Measurements from ENCODE around the gene BBS1.

The BBS1 gene

DNA sequence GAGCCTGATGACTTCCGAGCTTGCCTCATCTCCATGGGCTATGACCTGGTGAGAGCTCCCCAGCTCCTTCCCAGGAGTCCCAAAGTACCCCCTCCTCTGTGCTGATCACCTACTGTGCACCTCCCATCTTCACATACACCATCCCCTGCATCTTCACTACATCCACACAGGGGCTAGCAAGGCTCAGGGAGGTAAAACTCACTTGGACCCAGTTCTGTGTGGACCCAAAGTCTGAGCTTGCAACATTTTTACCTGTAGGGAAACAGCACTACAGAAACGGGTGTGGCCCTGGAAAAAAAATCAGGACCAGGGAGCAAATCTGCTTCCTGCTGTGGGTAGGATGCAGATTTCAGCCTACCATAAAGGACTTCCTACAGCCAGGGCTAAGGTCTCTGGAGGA, 51.8 kb downstream of the BBS1 start:
- DNase-seq (ENCODE audit: low read depth) = no peak
- no peak overlapping the region for H3K4me3 ChIP-seq (ENCODE audit: low read length)
- TF ChIP-seq, protein P1, sequence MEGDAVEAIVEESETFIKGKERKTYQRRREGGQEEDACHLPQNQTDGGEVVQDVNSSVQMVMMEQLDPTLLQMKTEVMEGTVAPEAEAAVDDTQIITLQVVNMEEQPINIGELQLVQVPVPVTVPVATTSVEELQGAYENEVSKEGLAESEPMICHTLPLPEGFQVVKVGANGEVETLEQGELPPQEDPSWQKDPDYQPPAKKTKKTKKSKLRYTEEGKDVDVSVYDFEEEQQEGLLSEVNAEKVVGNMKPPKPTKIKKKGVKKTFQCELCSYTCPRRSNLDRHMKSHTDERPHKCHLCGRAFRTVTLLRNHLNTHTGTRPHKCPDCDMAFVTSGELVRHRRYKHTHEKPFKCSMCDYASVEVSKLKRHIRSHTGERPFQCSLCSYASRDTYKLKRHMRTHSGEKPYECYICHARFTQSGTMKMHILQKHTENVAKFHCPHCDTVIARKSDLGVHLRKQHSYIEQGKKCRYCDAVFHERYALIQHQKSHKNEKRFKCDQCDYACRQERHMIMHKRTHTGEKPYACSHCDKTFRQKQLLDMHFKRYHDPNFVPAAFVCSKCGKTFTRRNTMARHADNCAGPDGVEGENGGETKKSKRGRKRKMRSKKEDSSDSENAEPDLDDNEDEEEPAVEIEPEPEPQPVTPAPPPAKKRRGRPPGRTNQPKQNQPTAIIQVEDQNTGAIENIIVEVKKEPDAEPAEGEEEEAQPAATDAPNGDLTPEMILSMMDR (conservative IDR thresholded peaks at IDR 0.05; ENCODE audit: low read length) = no peak

DNA sequence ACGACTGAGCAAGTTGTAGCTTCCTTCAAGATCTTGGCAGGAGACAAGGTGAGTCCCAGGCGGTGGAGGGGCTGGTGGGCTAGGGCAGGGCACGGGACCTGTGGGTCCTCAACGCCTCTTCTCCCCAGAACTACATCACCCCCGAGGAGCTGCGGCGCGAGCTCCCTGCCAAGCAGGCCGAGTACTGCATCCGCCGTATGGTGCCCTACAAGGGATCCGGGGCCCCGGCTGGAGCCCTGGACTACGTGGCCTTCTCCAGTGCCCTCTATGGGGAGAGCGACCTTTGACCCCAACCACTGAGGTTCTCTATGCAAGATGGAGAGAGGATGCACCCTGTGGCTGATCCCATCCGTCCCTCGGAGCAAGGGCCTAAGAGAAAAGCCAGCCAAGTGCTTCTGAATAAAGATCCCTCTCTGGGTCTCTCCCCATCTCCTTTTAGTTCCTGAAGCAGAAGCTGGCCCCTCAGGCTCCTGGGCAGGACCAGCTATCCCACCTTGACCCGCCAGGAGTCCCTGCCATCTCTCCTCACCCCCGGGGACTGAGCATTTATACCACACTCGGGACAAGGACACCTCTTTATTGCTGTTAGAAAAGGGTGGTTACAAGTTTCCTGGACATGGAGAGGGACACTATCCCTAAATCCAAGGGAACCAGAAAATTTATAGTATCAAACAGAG, 52.6 kb downstream of the BBS1 start:
- no peak for DNase-seq (ENCODE audit: low read depth)
- H3K4me3 ChIP-seq (ENCODE audit: low read length) = no peak overlapping the region
- TF ChIP-seq, protein P1 (conservative IDR thresholded peaks at IDR 0.05; ENCODE audit: low read length) = no peak

DNA sequence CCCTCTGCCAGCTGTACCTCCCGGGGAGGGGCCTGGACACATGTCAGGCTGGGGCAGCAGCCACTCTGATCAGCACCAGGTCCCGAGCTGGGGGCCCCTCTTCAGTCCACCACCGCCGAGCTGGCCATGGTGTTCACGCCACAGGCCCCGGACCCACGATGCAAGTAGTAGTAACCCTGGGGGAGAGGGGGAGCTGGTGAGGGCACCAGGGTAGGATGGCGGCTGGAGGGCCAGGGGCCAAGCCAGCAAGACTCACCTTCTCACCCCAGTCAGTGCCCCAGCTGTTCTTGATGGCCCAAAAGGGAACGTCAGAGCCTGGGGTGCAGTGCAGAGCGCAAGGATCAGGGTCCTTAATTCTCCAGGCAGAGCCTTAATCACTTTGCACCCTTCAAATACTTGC, 53.4 kb downstream of the BBS1 start:
- H3K4me3 ChIP-seq (ENCODE audit: low read length) = no peak overlapping the region
- DNase-seq (ENCODE audit: low read depth) = no peak
- TF ChIP-seq, protein P1 (conservative IDR thresholded peaks at IDR 0.05; ENCODE audit: low read length) = no peak

DNA sequence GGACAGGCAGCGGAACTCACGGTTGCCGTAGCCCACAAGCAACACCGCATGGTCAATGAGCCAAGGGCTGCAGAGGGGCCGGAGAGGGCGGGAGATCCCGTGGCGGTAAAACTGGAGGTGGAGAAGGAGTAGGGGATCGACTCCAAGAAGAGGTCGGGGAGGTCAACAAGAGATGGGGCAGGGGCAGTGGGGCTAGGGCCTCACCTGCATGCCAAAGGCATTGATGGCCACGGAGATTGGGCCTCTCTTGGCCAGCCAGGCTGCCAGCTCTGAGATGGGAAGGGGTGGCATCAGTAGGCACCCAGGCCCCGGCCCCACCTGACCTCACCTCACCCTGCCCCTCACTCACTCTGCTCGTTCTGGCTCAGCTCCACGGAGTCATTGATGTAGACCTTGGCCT, 54.1 kb downstream of the BBS1 start:
- DNase-seq (ENCODE audit: low read depth) = no peak
- no peak overlapping the region for H3K4me3 ChIP-seq (ENCODE audit: low read length)
- TF ChIP-seq, protein P1 (conservative IDR thresholded peaks at IDR 0.05; ENCODE audit: low read length) = no peak

DNA sequence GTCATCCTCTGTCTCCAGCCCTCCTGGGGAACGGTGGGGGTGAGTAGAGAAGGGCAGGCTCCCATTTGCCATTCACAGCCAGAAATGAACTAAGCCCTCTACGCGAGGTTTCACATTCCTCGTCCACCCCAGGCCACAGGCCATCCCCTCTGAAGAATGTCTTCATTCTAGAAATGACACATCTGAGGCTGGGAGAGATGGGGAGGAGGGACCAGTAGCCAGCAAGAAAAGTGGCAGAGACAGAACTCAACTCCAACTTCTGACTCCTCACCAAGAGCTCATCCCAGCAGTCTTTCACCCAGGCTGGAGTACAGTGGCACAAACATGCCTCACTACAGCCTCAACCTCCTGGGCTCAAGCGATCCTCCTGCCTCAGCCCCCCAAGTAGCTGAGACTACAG, 54.5 kb downstream of the BBS1 start:
- TF ChIP-seq, protein P1 (conservative IDR thresholded peaks at IDR 0.05; ENCODE audit: low read length) = no peak
- no peak overlapping the region for H3K4me3 ChIP-seq (ENCODE audit: low read length)
- no peak for DNase-seq (ENCODE audit: low read depth)

DNA sequence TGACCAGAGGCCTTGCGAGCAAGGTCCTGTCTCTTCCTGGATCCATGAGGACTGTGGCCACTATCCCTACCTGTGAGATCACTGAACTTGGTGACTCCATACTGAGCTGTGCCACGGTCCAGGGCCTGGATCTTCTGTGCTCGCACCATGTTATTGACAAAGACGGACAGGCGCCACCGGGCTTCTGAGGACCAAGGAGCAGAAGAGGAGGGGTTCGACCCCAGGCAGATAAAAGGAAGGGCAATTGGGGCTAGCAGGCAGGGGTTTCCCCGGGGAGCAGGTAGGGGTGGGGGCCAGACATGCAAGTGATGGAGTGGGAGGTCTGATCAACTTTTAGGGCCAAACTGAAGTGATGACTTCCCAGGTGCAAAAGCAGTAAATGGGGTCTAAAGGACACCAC, 55.8 kb downstream of the BBS1 start:
- H3K4me3 ChIP-seq (ENCODE audit: low read length) = no peak overlapping the region
- TF ChIP-seq, protein P1 (conservative IDR thresholded peaks at IDR 0.05; ENCODE audit: low read length) = no peak
- DNase-seq (ENCODE audit: low read depth) = no peak

DNA sequence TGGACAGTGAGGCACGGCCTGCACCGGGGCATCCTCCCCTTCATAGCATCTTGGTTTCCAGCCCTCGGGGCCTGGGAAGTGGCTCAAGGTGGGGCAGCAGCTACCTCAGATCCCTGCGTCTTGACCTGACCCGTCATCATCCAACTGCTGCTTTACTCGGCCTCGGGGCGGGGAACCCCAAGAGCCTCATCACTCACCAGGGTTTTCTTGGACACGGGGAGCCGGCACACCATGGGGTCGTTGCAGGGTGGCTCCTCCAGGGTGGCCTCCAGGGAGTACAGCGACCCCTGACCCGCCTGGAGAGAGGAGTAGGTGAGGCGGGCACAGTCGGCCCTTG, 57.3 kb downstream of the BBS1 start:
- TF ChIP-seq, protein P1 (conservative IDR thresholded peaks at IDR 0.05; ENCODE audit: low read length) = no peak
- H3K4me3 ChIP-seq (ENCODE audit: low read length) = peak overlapping the region; percentile 43
- DNase-seq (ENCODE audit: low read depth) = no peak

Measured in AG10803 (cell line).